SK-N-SH (cell line): ENCODE results near the gene TLE6. TPM values are rescaled to one million over a fixed set of nuclear protein-coding genes. Genes with fewer than 3 reads are reported as not detected.

Source experiments
- CTCF ChIA-PET: fragments of 300-600, 350-600 bp; formaldehyde crosslinking; extraction: SDS; loops from one replicate; lab custom pipeline; 2021; lab: Yijun Ruan, JAX
- POLR2A ChIA-PET: fragments of 350-600 bp; sonication (Branson Sonifier 250); formaldehyde crosslinking; extraction: SDS; loops from one replicate; lab custom pipeline; 2020; ENCODE audit warnings: antibody characterized with exemption, inconsistent platforms; lab: Yijun Ruan, JAX
- DNase-seq: peaks from one replicate; pipeline ENCODE4 v3.0.0; 2012
- H2AFZ ChIP-seq: fragments of 200-600 bp; sonication (generic); 2 replicates; pipeline ENCODE4 v1.8.1; 2016; ENCODE audit warnings: antibody characterized with exemption, mild to moderate bottlenecking, low read depth
- H3F3A ChIP-seq: fragments of 200-600 bp; sonication (generic); replicated peaks from 2 replicates; pipeline ENCODE3; 2016; ENCODE audit warnings: antibody characterized with exemption, mild to moderate bottlenecking; ENCODE audit not compliant: insufficient read depth
- H3K27ac ChIP-seq, 2 experiments: fragments of 200-500 bp in 1 of 2; fragments of 200-600 bp in 1 of 2; sonication (Bioruptor generic) in 1 of 2; sonication (generic), shearing (Covaris generic) in 1 of 2; 2 replicates each; pipeline versions ENCODE4 v1.5.1 to v1.6.1; 2014 to 2016; ENCODE audit warnings: low read depth in 2 of 2, inconsistent platforms in 1 of 2, low read length in 1 of 2, mild to moderate bottlenecking in 1 of 2, mixed read lengths in 1 of 2
- H3K27me3 ChIP-seq: fragments of 200-600 bp; sonication (generic), shearing (Covaris generic); 2 replicates; pipeline ENCODE4 v1.6.1; 2016; ENCODE audit warnings: mixed run types; ENCODE audit not compliant: insufficient read depth
- H3K36me3 ChIP-seq, 2 experiments: fragments of 200-500 bp in 1 of 2; fragments of 200-600 bp in 1 of 2; sonication (Bioruptor generic) in 1 of 2; sonication (generic) in 1 of 2; replicated peaks in 1 of 2; 2 replicates each; pipeline versions ENCODE3 to v1.5.1; 2014 to 2016; ENCODE audit warnings: low read length in 1 of 2, mild to moderate bottlenecking in 1 of 2; ENCODE audit not compliant: insufficient read depth in 2 of 2, control insufficient read depth in 1 of 2
- H3K4me1 ChIP-seq, 2 experiments: fragments of 200-500 bp in 1 of 2; fragments of 200-600 bp in 1 of 2; sonication (Bioruptor generic) in 1 of 2; sonication (generic), shearing (Covaris generic) in 1 of 2; 2 replicates each; pipeline versions ENCODE4 v1.5.1 to v1.6.1; 2014 to 2016; ENCODE audit warnings: low read depth in 1 of 2, low read length in 1 of 2, mixed run types in 1 of 2; ENCODE audit not compliant: insufficient read depth in 2 of 2, control insufficient read depth in 1 of 2
- H3K4me2 ChIP-seq: fragments of 200-600 bp; sonication (generic), shearing (Covaris generic); 2 replicates; pipeline ENCODE4 v1.6.1; 2017; ENCODE audit warnings: mixed run types
- H3K4me3 ChIP-seq, 2 experiments: fragments of 200-500 bp in 1 of 2; fragments of 200-600 bp in 1 of 2; sonication (Bioruptor generic) in 1 of 2; sonication (generic), shearing (Covaris generic) in 1 of 2; 2 replicates each; pipeline versions ENCODE4 v1.5.1 to v1.8.1; 2014 to 2016; ENCODE audit warnings: low read depth in 2 of 2, inconsistent platforms in 1 of 2, low read length in 1 of 2, mild to moderate bottlenecking in 1 of 2, mixed read lengths in 1 of 2, moderate library complexity in 1 of 2
- H3K79me2 ChIP-seq: fragments of 200-600 bp; sonication (generic); 2 replicates; pipeline ENCODE4 v1.8.1; 2017; ENCODE audit warnings: mild to moderate bottlenecking; ENCODE audit not compliant: insufficient read depth
- H3K9ac ChIP-seq: fragments of 200-600 bp; sonication (generic); 2 replicates; pipeline ENCODE4 v1.6.1; 2017; ENCODE audit warnings: mixed run types
- H3K9me2 ChIP-seq: fragments of 200-600 bp; sonication (generic); 2 replicates; pipeline ENCODE4 v1.6.1; 2017; ENCODE audit warnings: mixed run types
- H3K9me3 ChIP-seq: fragments of 200-600 bp; sonication (generic); 2 replicates; pipeline ENCODE4 v1.6.1; 2017; ENCODE audit warnings: mixed run types, mild to moderate bottlenecking, moderate library complexity
- H4K20me1 ChIP-seq: fragments of 200-600 bp; sonication (generic); 2 replicates; pipeline ENCODE4 v1.6.1; 2017; ENCODE audit warnings: mild to moderate bottlenecking, mixed run types; ENCODE audit not compliant: insufficient read depth
- EP300 ChIP-seq, 2 experiments: IDR thresholded peaks; 2 replicates each; pipeline versions ENCODE4 v1.4.0 to v1.6.1; 2012; ENCODE audit warnings: borderline replicate concordance in 1 of 2, low read depth in 1 of 2, low read length in 1 of 2
- EZH2phosphoT487 ChIP-seq: fragments of 200-600 bp; sonication (generic); IDR thresholded peaks from 2 replicates; pipeline ENCODE4 v1.6.1; 2017; ENCODE audit warnings: low read depth, mixed run types, mild to moderate bottlenecking, antibody characterized with exemption, moderate library complexity, borderline replicate concordance
- FOXM1 ChIP-seq: IDR thresholded peaks from 2 replicates; pipeline ENCODE4 v1.4.0; 2012; ENCODE audit warnings: low read depth, mild to moderate bottlenecking
- GATA2 ChIP-seq: sonication (generic); formaldehyde crosslinking; IDR thresholded peaks from 2 replicates; pipeline ENCODE4 v1.5.0; 2020; ENCODE audit warnings: mild to moderate bottlenecking, missing genetic modification reagents
- IRF3 ChIP-seq: fragments of 150-350 bp; IDR thresholded peaks from 2 replicates; pipeline ENCODE4 v1.6.1; 2016; ENCODE audit warnings: mild to moderate bottlenecking, low read depth, low read length
- JUND ChIP-seq: IDR thresholded peaks from 2 replicates; pipeline ENCODE4 v1.4.0; 2012
- MXI1 ChIP-seq: IDR thresholded peaks from 2 replicates; pipeline ENCODE4 v1.6.1; 2012; ENCODE audit warnings: mild to moderate bottlenecking, low read depth, low read length, improper control_type of control experiment
- POLR2AphosphoS5 ChIP-seq: IDR thresholded peaks from 2 replicates; pipeline ENCODE4 v1.6.1; 2012; ENCODE audit warnings: low read depth, low read length
- RCOR1 ChIP-seq: fragments of 150-350 bp; IDR thresholded peaks from 2 replicates; pipeline ENCODE4 v1.6.1; 2017; ENCODE audit warnings: antibody characterized with exemption, low read length
- TAF1 ChIP-seq: IDR thresholded peaks from 2 replicates; pipeline ENCODE4 v1.6.1; 2012; ENCODE audit warnings: low read depth, mild to moderate bottlenecking, low read length, moderate library complexity, borderline replicate concordance
- USF1 ChIP-seq: IDR thresholded peaks from 2 replicates; pipeline ENCODE4 v1.4.0; 2012; ENCODE audit warnings: low read depth, borderline replicate concordance
- YY1 ChIP-seq: IDR thresholded peaks from 2 replicates; pipeline ENCODE4 v1.4.0; 2012; ENCODE audit warnings: low read depth, mild to moderate bottlenecking
- WGBS: methylation state at CpG from one replicate; pipeline ENCODE4 v1.1.6; 2017; ENCODE audit warnings: low lambda C conversion rate; 5-methylcytosine and 5-hydroxymethylcytosine counted together
- polyA plus RNA-seq, 3 experiments: library from polyadenylated mRNA; depleted of rRNA; stranded (reverse); fragments of >200 nt; gene quantifications; 2 replicates each; pipeline ENCODE4 v1.2.3, GENCODE V29; 2012
- TF ChIP-seq, protein P1 (sequence below): IDR thresholded peaks from 2 replicates; pipeline ENCODE4 v1.4.0; 2012; ENCODE audit warnings: low read depth

The TLE6 gene
- polyA plus RNA-seq, 1 of the 3 experiments (the other 2 are of a cell fraction) = 3.3 TPM

DNA sequence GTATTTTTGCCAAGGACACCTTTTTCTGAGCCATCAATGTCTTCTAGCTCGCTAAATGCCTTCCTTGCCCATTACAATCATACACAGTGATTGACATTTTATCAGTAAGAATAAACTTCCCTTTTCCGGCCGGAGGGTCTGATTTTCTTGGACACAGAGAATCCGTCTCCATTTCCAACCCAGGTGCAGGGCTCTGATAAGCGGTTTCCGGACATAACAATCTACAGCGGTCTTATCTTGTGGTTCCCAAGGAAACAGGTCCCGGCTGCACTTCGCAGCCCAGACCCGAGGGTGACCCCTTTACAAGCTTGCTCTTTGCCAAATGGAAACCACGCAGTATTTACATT lies 27.5 kb upstream of the TLE6 start:
- ChIA-PET CTCF (interaction anchor here (0.6 to 5.1 kb wide), 23 partner anchors 10 to 301 kb away, joined by 3 to 60 read pairs (median 6); partner anchors contain the start of gene ZNF554), POLR2A (interaction anchor here (0.8 to 1.9 kb wide), 5 partner anchors 62 to 813 kb away, joined by 3 to 9 read pairs (median 6); partner anchors contain the start of genes MRPL54 and ZNF555)
- no peaks in the 10 kb centered on the region for H3K27me3 ChIP-seq
- TF ChIP-seq YY1 (no peak), EZH2phosphoT487 (no peak), FOXM1 (no peak), GATA2 (CRISPR knock-in tag) (peak; percentile 28; the same call in 1 of the 2 replicates), MXI1 (no peak), EP300 (IDR thresholded peaks at IDR 0.05; ENCODE audit: borderline replicate concordance in 1 of 2, low read depth in 1 of 2, low read length in 1 of 2) (peak in 1 of 2 experiments; percentile 47; a peak in 2 of 4 replicates), JUND (no peak), POLR2AphosphoS5 (no peak), RCOR1 (no peak; the same call in 1 of the 2 replicates), USF1 (no peak), IRF3 (no peak), TAF1 (no peak)
- TF ChIP-seq, protein P1, sequence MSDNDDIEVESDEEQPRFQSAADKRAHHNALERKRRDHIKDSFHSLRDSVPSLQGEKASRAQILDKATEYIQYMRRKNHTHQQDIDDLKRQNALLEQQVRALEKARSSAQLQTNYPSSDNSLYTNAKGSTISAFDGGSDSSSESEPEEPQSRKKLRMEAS = no peak
- peaks cover 16% of the 10 kb centered on the region for H3K79me2 ChIP-seq
- peak overlapping the region; percentile 73 to 90 for H3K4me3 ChIP-seq
- H4K20me1 ChIP-seq = no peaks in the 10 kb centered on the region
- H3F3A ChIP-seq = peaks cover 20% of the 10 kb centered on the region
- 3% methylated on average over 11 of the region's 11 CpGs for WGBS
- H3K9me2 ChIP-seq = no peaks in the 10 kb centered on the region
- peak; percentile 72 for DNase-seq
- peak overlapping the region; percentile 89 for H3K9ac ChIP-seq
- peak overlapping the region; percentile 62; the same call in 1 of the 2 replicates for H2AFZ ChIP-seq
- peak overlapping the region; percentile 98 for H3K4me2 ChIP-seq
- peaks cover 4 to 9% of the 10 kb centered on the region in 2 experiments; a peak in 2 of 4 replicates for H3K4me1 ChIP-seq
- peaks cover 0 to 7% of the 10 kb centered on the region in 2 experiments for H3K36me3 ChIP-seq
- peak overlapping the region; percentile 79 to 96 for H3K27ac ChIP-seq
- H3K9me3 ChIP-seq = no peaks in the 10 kb centered on the region
